ENCODE results near the gene GHRHR.

GHRHR gene

GRCh38 chr7:30976381-30976780, 12.6 kb downstream of the GHRHR start:
- no peak for TF ChIP-seq CTCF (IDR thresholded peaks at IDR 0.05)
- no peak overlapping the region for H3K27ac ChIP-seq
- H3K36me3 ChIP-seq: no peaks in the 10 kb centered on the region
- H3K4me3 ChIP-seq: no peak overlapping the region
- peaks cover 0 to 22% of the 10 kb centered on the region in 2 donors for H3K27me3 ChIP-seq
- no peaks in the 10 kb centered on the region for H3K9me3 ChIP-seq
- DNase-seq: no peak
- intact Hi-C loops (cut with DNase I; ENCODE audit: low total_unique reads): loop anchor here (5.0 kb wide), 1 partner anchor 174 kb away; no protein-coding TSS in a partner anchor
- peaks cover 0 to 9% (median 0%) of the 10 kb centered on the region in 4 donors for H3K4me1 ChIP-seq

GRCh38 chr7:30977222-30977621, 13.5 kb downstream of the GHRHR start:
- no peaks in the 10 kb centered on the region for H3K36me3 ChIP-seq
- no peak overlapping the region for H3K4me3 ChIP-seq
- no peaks in the 10 kb centered on the region for H3K9me3 ChIP-seq
- H3K27ac ChIP-seq: no peak overlapping the region
- no peak for DNase-seq
- TF ChIP-seq CTCF (IDR thresholded peaks at IDR 0.05): no peak
- peaks cover 0 to 9% (median 0%) of the 10 kb centered on the region in 4 donors for H3K4me1 ChIP-seq
- intact Hi-C loops (cut with DNase I; ENCODE audit: low total_unique reads): loop anchor here (5.0 kb wide), 1 partner anchor 175 kb away; no protein-coding TSS in a partner anchor
- H3K27me3 ChIP-seq: peaks cover 0 to 17% of the 10 kb centered on the region in 2 donors

GRCh38 chr7:30977896-30978564, 14.3 kb downstream of the GHRHR start:
- H3K27ac ChIP-seq: no peak overlapping the region
- intact Hi-C loops (cut with DNase I; ENCODE audit: low total_unique reads): loop anchor here (5.0 kb wide), 1 partner anchor 176 kb away; no protein-coding TSS in a partner anchor
- DNase-seq: no peak
- H3K9me3 ChIP-seq: no peaks in the 10 kb centered on the region
- peaks cover 0 to 9% (median 0%) of the 10 kb centered on the region in 4 donors for H3K4me1 ChIP-seq
- H3K27me3 ChIP-seq: peaks cover 0 to 11% of the 10 kb centered on the region in 2 donors
- no peaks in the 10 kb centered on the region for H3K36me3 ChIP-seq
- peak; percentile 26 to 34 for TF ChIP-seq CTCF (IDR thresholded peaks at IDR 0.05)
- no peak overlapping the region for H3K4me3 ChIP-seq

- intact Hi-C loops (cut with DNase I; ENCODE audit: low total_unique reads): loop anchor here (5.0 kb wide), 1 partner anchor 177 kb away; no protein-coding TSS in a partner anchor
Observed at GRCh38 chr7:30979027-30979426, 15.3 kb downstream of the GHRHR start.

GRCh38 chr7:30980194-30980593, 16.4 kb downstream of the GHRHR start:
- Histone ChIP-seq H3K9me3 (no peaks in the 10 kb centered on the region), H3K4me1 (peaks cover 0 to 16% (median 8%) of the 10 kb centered on the region in 4 donors), H3K4me3 (no peak overlapping the region), H3K27ac (no peak overlapping the region), H3K36me3 (no peaks in the 10 kb centered on the region), H3K27me3 (peaks cover 0 to 11% of the 10 kb centered on the region in 2 donors)
- DNase-seq: no peak
- TF ChIP-seq CTCF (IDR thresholded peaks at IDR 0.05): no peak
- intact Hi-C loops (cut with DNase I; ENCODE audit: low total_unique reads): loop anchor here (5.0 kb wide), 1 partner anchor 142 kb away; no protein-coding TSS in a partner anchor

More at GRCh38 chr7:30979027-30979426, 15.3 kb downstream of the GHRHR start:
- H3K27me3 ChIP-seq: peaks cover 0 to 11% of the 10 kb centered on the region in 2 donors
- DNase-seq: no peak
- no peak for TF ChIP-seq CTCF (IDR thresholded peaks at IDR 0.05)
- H3K4me3 ChIP-seq: no peak overlapping the region
- no peaks in the 10 kb centered on the region for H3K36me3 ChIP-seq
- peaks cover 0 to 13% (median 4%) of the 10 kb centered on the region in 4 donors for H3K4me1 ChIP-seq
- H3K27ac ChIP-seq: no peak overlapping the region
- no peaks in the 10 kb centered on the region for H3K9me3 ChIP-seq
